Sigmoid colon (tissue), 3 donors: Measurements from ENCODE around the gene TMED5.

ENCODE experiments used
- POLR2A ChIP-seq, 2 donors: fragments of 450-650 bp; IDR thresholded peaks; one replicate each; pipeline ENCODE4 v1.6.1; 2016; ENCODE audit warnings: antibody characterized with exemption in 2 of 2, mild to moderate bottlenecking in 2 of 2, moderate library complexity in 2 of 2
- TF ChIP-seq, protein P1 (sequence below), 4 experiments: fragments of 450-650 bp in 3 of 4; fragments of 200-600 bp in 1 of 4; IDR thresholded peaks; one replicate each; pipeline ENCODE4 v1.5.1; 2016 to 2019; ENCODE audit warnings: antibody characterized with exemption in 4 of 4, mild to moderate bottlenecking in 3 of 4, moderate library complexity in 2 of 4

DNA sequence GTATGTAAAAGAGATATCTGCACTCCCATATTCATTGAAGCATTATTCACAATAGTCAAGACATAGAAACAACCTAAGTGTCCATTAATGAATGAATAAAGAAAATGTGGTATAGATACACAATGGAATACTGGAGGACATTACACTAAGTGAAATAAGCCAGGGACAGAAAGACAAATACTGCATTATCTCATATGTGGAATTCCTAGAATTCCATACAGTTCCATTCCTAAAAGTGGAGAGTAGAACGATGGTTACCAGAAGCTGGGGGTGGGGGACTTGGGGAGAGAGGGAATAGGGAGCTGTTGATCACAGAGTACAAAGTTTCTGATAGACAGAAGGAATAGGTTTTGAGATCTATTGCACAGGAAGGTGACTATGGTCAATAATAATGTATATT, 7.4 kb downstream of the TMED5 start:
- TF ChIP-seq, protein P1, sequence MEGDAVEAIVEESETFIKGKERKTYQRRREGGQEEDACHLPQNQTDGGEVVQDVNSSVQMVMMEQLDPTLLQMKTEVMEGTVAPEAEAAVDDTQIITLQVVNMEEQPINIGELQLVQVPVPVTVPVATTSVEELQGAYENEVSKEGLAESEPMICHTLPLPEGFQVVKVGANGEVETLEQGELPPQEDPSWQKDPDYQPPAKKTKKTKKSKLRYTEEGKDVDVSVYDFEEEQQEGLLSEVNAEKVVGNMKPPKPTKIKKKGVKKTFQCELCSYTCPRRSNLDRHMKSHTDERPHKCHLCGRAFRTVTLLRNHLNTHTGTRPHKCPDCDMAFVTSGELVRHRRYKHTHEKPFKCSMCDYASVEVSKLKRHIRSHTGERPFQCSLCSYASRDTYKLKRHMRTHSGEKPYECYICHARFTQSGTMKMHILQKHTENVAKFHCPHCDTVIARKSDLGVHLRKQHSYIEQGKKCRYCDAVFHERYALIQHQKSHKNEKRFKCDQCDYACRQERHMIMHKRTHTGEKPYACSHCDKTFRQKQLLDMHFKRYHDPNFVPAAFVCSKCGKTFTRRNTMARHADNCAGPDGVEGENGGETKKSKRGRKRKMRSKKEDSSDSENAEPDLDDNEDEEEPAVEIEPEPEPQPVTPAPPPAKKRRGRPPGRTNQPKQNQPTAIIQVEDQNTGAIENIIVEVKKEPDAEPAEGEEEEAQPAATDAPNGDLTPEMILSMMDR (IDR thresholded peaks at IDR 0.05) = no peak
- TF ChIP-seq POLR2A (IDR thresholded peaks at IDR 0.05) = no peak
